Kidney tubule cell (primary cell): ENCODE measurements around the gene G3BP2.
"Not testable (repeated sequence)": the region's sequence is repeated elsewhere in the genome, so short reads cannot be mapped to it uniquely, and the experiment has no call there.

ENCODE experiments used
- DNase-seq: peaks from one replicate; pipeline ENCODE4 v3.0.0-alpha.2; 2018; ENCODE audit warnings: low spot score

G3BP2 gene

DNA sequence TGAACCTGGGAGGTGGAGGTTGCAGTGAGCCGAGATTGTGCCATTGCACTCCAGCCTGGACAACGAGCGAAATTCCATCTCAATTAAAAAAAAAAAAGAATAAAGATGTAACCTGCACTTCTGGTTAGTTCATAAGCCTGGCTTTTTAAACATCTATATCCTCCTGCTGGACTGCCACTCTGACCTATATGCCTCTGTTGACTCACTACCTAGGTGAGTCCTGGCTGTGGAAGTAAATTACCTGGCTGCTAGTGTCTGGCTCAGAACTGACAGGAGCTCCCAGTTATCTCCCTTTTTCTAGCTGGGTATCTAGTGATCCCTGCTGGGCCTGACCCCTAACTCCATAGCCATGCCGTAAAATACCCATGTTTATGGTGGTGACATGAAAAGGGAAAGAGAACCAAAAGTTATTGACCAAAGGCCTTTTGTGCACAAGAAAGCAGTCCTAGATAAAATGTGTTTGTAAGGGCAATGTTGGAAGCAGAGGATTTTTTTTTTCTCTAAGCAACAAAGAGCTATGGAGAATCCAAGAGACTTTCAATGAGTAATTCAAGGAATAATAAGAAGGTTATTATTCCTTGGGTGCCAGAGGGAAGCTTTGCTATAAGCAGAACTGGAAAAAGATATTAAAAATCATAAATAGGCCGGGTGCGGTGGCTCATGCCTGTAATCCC is 10.4 kb upstream of the G3BP2 start:
- DNase-seq = no peak

DNA sequence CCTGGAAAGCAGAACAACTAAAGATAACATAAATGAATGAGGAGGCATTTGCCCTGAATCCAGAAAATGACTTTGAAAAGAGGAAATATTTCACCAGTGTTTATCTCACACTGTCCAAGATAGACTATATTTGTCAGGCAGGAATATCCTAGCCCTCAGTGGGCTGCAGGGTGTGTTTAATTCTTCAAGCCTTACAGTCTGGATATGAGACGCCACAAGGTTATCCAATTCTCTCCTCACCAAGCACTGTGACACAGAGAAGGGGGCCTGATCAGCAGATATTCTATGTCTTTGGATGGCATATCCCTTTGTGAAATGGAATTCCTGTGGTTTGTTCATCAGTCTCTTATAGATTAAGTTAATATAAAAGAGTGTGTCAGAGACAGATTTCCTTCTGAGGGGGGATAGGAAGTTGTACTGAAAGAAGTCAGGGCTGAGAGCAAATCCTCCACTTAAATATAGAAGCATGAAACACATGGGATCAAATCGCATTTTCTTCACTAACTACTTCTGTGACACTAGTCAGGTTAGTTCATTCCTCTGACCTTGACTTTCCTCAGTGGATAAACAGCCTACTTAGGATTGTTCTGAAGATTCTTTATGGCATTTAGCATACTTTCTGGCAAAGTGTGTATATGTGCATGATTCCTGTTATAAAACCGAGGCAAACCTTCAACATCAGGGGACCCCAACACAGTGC is 6.8 kb upstream of the G3BP2 start:
- no peak for DNase-seq

DNA sequence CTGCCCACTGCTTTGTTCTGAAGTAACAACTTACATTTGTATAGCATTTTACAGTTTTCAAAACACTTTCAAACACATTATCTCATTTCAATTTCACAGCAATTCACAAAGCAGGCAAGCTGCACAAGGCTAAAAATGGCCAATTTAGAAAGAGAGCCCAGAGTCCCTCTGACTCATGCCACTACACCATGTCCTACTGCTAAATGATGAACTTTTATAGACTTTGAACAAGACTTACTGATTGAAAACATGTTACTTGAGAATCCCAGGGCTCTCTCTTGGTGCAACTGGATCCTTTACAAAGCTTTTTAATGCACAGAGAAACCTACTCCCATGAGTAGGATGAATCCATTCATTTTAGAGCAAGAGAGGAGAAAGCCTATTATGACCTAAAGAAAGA is 5.8 kb upstream of the G3BP2 start:
- DNase-seq = no peak

DNA sequence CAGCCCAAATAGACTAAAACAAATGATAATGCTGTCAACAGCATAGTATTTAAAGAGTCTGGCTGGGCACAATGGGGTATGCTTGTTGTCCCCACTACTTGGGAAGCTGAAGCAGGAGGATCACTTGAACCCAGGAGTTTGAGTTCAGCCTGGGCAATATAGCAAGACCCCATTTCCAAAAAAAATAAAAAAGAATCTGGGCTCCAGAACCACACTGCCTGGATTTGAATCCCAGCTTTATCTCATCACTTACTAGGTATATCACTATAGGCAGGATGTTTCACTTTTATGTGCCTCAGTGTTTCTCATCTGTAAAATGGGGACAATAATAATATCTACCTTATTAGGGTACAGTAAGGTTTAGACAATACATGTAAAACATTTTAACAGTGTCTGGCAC is 5.3 kb upstream of the G3BP2 start:
- no peak for DNase-seq

DNA sequence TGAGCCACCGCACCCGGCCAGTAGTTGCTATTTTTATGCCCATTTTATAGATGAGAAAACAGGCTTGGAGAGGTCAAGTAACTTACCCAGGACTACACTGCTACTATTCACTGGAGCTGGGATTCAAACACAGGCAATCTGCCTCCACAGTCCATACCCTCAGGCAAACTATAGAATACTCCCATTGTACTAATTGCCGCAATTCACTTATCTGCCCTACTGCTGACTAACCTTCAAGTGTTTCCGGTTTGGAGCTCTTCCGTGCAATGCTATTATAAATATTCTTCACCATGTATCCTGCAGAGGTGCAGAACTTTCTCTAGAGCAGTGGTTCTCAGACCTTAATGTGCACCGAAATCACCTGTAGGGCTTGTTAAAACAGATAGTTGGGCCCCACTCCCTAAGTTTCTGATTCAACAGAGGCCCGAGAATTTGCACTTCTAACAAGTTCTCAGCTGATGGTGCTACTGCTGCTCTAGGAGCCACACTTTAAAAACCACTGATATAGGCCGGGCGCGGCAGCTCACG is 1.9 kb upstream of the G3BP2 start:
- no peak for DNase-seq

DNA sequence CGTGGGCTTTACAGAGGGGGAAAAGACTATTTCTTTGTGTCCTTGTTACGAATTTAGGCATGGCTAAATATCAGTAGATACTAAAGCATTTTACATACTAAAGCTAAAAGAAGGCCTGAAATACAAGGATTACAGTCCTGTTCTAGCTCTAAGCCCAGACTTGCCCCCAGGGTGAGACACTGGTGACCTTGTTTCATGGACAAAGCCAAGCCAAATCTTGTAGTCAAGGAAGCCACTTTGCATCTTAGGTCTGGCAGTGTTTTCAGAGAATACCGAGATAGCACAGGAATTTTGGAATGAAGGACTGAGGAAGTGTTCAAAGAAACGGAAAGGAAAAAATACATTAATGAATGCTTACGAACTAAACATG is 733 bp upstream of the G3BP2 start:
- peak; percentile 13 for DNase-seq

DNA sequence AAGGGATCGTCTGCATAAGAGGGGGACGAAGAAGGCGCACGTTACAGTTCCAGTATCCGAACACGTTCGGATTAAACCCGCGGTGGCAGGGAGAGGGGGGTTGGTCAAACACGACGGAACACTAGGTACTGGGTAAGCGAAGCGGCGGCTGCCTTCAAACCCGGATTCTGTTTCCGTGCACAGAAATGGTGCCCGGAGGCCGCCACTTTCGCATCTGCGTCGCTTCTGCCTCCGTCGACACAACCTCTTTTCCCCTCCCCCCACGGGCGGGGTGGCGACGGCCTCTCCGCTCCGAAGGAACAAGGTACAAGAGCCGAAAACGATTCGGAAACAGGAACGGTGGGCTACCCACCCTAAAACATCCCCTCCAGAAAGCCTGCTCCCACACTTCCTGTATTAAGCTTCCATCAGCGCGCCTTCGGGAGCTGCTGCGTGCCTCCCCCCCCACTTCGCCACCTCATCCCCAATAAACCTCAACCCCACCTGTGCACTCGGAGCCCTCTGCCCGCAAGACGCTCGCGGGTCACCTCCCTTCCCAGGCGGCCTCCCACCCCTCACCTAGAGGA is 667 bp downstream of the G3BP2 start:
- peak; percentile 60 for DNase-seq

DNA sequence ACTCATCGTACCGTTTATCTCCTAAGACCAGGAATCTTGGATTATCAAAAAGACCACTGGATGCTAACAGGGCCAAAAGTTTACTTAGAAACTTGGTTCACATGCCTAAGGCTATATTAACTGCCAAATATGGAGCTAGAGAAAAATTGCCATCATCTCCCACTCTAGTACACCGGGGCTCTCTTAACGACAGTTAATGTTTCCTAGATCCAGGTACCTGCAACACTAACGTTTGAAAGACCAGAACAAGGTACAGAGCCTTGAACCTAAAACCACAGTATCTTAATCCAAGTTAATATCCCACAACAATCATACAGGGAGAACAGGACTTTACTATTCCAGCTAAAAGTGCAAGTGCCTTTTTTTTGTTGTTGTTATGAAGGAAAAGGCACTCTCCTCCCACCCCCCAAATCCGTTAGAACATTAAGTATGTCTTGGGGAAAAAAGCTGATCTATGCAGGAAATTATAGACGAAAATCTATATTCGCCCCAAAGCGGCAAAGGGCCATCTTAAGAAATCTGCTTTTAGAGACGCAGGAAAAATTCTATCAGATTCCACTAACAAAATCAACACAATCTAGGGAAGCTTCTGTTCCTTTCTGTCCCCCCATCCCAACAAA is 1.3 kb downstream of the G3BP2 start:
- DNase-seq = peak; percentile 13

DNA sequence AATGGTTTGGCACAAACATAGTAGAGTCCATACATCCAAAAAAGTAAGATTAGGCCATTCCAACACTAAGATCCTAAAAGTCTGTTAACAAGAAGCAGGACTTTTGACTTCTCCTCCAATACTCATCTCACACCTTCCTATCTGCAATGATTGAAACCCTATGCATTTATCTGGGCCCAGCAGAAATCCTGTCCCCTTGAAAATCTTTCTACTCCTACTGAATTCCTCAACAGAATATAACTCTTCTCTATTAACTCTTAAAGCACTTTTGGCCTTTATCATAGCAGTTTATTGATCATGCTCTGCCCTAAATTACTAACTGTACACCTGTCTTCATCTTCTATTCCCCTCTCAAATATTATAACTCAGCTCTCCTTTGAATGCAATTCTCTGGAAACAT is 4.6 kb downstream of the G3BP2 start:
- DNase-seq = no peak

DNA sequence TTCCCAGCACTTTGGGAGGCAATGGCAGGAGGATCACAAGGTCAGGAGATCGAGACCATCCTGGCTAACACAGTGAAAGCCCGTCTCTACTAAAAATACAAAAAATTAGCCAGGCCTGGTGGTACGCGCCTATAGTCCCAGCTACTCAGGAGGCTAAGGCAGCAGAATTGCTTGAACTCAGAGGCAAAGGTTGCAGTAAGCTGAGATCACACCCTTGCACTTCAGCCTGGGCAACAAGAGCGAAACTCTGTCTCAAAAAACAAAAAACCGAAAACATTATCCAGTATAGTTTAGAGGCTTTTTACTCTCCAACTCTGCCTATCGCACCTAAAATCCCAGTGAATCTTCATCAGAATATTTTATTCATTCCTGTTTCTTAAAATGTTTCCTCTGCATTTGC is 5.6 kb downstream of the G3BP2 start:
- not testable (repeated sequence) for DNase-seq

DNA sequence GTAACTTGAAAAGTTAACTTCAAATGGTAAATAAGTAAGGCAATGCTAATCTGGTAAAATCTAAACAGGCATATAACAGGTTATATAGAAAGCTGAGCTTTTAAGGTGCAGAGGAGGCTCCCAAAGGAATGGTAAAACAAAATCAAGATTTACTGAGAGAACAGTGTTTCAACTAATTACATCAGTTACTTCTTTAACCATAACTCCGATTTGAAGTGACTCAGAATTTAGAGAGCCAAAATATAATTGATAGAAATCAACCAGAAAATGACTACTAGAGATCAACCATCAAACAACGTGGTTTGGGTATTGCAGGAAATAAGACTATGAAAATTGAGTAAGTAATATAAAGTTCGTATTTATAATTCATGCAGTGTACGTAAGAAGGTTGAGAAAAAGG is 6.9 kb downstream of the G3BP2 start:
- no peak for DNase-seq

DNA sequence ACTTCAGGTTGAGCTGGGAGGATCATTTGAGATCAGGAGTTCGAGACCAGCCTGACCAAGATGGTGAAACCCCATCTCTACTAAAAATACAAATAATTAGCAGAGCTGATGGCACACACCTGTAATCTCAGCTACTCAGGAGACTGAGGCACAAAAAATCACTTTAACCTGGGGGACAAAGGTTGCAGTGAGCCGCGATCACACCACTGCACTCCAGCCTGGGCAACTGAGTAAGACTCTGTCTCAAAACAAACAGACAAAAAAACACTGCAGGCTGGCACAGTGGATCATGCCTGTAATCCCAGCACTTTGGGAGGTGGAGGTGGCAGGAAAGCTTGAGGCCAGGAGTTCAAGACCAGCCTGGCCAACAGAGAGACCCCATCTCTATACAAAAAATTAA is 8.6 kb downstream of the G3BP2 start:
- not testable (repeated sequence) for DNase-seq

DNA sequence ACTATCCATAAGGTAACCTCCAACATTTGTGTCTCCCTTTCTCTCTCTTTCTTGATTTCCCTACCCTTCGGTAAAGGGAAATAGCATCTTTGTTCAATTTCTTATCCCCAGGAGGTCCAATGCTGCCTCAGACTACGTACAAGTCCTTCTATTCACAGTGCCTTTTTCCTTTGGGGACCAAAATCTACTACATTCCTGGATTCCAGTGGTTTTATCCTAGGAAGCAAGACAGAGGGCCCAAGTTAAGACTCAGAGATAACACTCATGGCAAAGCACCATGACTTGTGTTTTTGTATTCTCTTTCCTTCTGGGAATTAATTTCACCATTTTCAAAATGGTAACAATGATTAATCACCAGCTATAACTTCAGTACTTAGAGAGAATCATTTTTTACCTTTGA is 10.6 kb downstream of the G3BP2 start:
- DNase-seq = no peak

DNA sequence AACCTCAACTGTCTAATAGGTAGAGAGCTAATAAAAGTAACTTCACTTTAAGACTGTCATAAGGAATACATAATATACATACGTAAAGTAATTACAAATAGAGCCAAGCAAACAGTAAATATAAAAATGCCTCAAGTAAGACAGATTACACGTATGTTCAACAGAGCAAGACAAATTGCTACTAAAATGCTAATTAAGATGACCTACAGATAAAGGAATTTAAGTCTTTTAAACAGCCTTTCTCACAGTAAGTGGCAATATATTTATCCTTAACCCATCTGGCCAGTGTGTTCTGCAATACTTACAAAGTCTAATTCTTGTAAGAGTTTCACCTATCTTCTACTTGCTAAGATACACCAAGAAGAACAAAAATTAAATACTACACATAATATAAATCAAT is 12.7 kb downstream of the G3BP2 start:
- DNase-seq = no peak

DNA sequence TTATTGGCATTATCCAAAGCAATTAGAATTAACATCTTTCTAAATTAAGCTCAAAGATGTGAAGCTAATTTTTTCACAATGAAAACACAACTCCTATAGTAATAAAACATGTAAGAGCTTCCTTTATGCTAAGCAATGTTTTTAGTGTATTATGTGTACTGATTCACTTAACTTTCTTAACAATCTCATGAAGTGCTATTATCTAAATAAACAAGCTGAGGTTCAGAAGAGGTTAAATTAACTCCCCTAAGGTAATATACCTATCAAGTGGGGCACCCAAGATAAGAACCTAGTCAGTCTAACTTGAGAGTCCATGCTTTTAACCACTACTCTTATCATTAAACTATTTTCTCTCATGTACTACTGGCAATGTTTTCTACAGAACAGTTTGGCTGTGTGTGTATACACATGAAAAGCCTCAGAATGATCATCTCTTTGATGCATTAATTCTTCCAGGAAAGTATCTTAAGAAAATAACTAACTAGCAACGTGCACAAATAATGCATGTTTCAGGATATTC is 13.6 kb downstream of the G3BP2 start:
- no peak for DNase-seq

DNA sequence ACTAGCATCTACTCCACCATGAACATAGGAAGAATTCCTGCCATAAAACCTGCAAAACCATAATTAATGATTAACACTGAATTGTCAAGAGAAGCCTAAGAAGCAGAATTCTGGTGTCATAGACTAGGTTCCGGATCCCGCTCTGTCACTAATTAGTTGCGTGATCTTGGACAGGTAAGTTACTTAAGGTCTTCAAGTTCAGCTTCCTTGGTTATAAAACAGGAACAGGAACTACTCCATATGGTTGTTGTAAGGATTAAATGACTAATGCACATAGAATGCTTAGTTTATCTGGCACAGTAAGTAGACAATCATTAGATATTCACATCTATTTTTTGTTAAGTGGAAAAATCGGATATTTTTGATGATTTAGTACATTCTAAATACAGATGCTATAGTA is 14.3 kb downstream of the G3BP2 start:
- DNase-seq = peak; percentile 78

DNA sequence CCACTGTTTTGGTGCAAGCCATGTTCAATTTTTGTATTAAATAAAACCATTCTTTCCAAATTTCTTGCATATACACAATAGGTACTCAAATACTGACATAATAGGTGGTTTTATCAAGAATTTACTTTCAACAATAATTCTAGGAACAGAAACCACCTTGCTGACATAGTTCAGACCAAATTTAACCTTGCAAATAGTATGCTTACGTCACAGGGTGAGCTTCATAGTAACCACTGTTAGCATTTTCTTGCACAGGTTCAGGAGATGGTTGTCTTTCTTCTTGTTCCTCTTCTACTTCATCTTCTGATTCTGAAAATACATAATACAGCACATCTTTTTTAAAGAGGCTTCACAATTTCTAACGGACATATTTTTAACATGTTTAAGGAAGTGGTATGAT is 17.6 kb downstream of the G3BP2 start:
- no peak for DNase-seq

DNA sequence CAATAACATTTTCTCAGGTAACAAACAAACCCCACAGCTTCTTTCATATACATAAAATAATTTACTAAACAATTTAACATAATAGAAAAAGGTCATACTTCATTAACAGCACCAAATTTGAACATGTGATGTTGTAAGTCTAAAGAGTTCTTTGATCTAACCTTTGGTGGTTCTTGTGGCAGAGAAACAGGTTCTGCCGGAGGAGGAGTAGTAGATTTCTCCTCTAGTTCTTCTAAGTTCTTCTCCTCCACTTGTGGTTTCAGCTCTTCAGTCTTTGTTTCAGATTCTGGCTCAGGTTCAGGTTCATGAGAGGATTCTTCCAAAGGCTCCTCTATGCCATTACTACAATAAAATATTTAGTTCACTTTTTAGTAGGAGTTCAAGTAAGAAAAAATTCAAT is 18.3 kb downstream of the G3BP2 start:
- DNase-seq = no peak

DNA sequence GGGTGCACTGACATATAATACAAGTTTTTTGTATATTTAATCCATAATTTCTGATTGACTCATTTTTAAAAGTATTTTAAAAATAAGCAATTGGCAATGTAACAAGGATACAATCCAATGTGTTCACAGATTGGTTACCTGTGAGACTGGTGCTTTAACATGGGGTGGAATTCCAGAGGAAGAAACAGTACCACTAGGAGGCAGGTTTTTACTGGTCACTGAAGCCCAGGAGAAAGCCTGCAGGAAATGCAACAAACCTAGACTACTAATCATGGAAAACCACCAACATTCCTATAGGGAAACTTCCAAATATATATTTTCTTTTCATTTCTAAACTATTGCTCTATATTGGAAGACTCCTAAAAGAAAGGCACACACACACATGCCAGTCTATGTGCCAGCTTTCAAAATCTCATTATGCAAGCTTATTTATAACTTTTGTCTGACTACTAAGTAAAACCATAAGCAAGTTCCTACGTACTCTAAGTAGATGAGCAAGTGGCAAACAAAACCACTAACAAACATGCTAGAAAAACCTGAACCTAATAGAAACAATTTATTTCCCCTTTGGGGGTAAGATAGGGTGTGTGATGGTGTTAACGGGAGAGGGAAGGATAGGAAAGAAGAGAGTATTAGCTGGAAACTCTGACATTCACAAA is 19.2 kb downstream of the G3BP2 start:
- DNase-seq = peak; percentile 52

DNA sequence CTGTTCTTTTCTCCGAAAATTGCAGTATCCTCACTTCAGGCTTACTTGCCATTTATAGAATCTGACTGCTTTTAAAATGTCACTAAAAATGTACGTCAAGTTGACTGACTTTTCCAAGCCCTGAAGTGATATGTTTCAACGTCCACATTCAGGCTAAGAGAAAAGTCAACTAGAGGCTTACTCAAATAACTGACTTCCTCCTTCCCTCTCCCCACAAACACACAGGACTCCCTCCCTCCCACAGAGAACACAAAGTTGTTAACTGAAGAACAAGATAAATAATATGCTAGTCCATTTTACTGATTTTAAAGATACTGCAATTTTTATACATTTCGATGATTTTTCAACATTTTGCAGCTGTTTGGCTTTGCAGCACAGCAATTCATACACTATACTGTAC is 29.1 kb downstream of the G3BP2 start:
- no peak for DNase-seq

DNA sequence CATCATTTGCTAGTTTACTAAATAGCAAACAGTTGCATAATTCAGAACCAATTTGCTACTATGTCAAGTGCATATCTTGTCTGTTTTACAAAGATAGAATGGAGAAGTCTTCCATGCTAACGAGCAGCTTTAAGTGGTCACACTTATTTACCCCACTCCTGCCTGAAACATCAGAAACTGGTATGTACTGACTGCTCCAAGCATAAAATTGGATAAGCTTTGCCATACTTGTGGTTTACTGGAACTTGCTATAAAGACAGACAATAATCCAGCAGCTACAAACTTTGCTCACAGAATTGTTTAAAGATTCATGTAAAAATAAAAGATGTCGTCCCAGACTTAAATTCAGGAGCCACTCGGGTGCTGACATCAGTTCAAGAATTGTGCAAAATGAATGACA is 29.6 kb downstream of the G3BP2 start:
- DNase-seq = no peak

DNA sequence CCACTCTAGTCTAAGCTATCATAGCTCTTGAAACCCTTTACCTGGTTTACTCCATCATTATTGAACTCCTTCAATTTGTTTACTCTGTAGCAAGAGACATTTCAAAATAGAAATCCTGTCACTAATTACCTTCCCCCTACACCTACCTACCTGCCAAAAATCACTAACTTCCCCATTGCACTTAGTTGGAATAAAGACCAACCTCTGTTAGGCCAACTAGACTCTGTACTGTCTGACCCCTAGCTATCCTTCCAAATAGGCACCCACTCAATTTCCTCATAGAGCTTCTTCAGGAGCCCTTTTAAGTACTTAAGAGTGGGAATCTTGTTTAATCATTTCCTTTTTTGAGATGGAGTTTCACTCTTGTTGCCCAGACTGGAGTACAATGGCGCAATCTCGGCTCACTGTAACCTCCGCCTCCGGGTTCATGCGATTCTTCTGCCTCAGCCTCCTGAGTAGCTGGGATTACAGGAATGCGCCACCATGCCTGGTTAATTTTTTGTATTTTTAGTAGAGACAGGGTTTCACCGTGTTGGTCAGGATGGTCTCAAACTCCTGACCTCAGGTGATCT is 34.0 kb downstream of the G3BP2 start:
- peak; percentile 35 for DNase-seq
